ENCODE measurements around the gene PIK3IP1. TPM values are rescaled to one million over a fixed set of nuclear protein-coding genes. Genes with fewer than 3 reads are reported as not detected.
"Not testable (repeated sequence)": the region's sequence is repeated elsewhere in the genome, so short reads cannot be mapped to it uniquely, and the experiment has no call there.

The PIK3IP1 gene
- total and polyA plus RNA-seq, 4 donors = 11.5 to 47.1 (median 29.7) TPM

DNA sequence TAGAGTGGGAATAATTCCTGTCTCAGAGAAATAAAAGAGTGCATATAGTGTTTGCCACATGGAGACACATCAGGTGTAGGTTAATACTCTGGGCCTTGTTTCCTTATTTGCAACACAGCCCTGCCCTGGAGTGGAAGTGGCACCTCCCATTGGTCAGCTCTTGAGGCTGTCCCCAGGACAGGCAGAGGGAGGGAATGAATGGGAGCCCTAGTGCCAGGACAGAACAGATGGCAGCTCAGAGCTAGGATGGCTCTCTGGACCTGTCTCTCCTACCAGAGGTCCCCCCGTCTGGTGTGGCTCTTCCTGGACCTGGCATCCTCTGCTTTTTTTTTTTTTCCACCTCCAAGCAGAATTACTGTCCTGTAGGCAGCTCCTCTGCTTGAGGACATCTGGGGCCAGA, 44.6 kb downstream of the PIK3IP1 start:
- 14 to 52% methylated on average over 1 of the region's 1 CpG for WGBS, 2 donors
- no peaks in the 10 kb centered on the region for H3K27me3 ChIP-seq (ENCODE audit: control insufficient read depth in 3 of 3, insufficient read depth in 3 of 3, low read length in 2 of 3)
- H3K9me3 ChIP-seq (ENCODE audit: control insufficient read depth in 4 of 4, insufficient read depth in 3 of 4, low read length in 3 of 4) = no peaks in the 10 kb centered on the region
- no peak overlapping the region for H3K9ac ChIP-seq (ENCODE audit: insufficient read depth in 1 of 2, low read length in 2 of 2)
- H3K4me3 ChIP-seq = no peak overlapping the region
- DNase-seq (no peak), ATAC-seq (ENCODE audit: insufficient read depth, low FRiP score) (no peak)
- no peak overlapping the region for H3K27ac ChIP-seq (ENCODE audit: low read depth in 1 of 2, low read length in 1 of 2)
- H3K36me3 ChIP-seq (ENCODE audit: control insufficient read depth in 4 of 4, insufficient read depth in 4 of 4, low read length in 4 of 4) = peaks cover 0 to 3% (median 0%) of the 10 kb centered on the region in 4 donors
- H3K4me1 ChIP-seq (ENCODE audit: control insufficient read depth in 5 of 5, insufficient read depth in 5 of 5, low read length in 5 of 5) = peaks cover 9 to 26% (median 13%) of the 10 kb centered on the region in 5 donors
- TF ChIP-seq, protein P1, sequence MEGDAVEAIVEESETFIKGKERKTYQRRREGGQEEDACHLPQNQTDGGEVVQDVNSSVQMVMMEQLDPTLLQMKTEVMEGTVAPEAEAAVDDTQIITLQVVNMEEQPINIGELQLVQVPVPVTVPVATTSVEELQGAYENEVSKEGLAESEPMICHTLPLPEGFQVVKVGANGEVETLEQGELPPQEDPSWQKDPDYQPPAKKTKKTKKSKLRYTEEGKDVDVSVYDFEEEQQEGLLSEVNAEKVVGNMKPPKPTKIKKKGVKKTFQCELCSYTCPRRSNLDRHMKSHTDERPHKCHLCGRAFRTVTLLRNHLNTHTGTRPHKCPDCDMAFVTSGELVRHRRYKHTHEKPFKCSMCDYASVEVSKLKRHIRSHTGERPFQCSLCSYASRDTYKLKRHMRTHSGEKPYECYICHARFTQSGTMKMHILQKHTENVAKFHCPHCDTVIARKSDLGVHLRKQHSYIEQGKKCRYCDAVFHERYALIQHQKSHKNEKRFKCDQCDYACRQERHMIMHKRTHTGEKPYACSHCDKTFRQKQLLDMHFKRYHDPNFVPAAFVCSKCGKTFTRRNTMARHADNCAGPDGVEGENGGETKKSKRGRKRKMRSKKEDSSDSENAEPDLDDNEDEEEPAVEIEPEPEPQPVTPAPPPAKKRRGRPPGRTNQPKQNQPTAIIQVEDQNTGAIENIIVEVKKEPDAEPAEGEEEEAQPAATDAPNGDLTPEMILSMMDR (IDR thresholded peaks at IDR 0.05; ENCODE audit: control extremely low read depth, extremely low read depth) = no peak

DNA sequence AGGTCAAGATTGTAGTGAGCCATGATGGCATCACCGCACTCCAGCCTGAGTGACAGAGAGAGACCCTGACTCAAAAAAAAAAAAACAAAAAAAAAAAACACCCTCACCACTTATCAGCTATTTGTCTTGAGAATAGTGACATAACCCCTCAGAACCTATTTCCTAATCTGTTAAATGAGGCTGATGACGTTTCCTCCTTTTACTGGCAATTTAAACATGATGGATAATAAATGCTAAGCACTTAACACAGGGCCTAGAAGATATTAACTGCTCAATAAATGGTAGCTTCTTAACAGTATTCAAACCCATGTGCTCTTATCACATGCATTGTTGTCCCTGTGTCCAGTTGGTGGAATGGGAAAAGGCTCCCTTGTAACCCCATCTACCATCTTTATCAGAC, 45.6 kb downstream of the PIK3IP1 start:
- TF ChIP-seq, protein P1 (IDR thresholded peaks at IDR 0.05; ENCODE audit: control extremely low read depth, extremely low read depth) = no peak
- peaks cover 9 to 26% (median 13%) of the 10 kb centered on the region in 5 donors for H3K4me1 ChIP-seq (ENCODE audit: control insufficient read depth in 5 of 5, insufficient read depth in 5 of 5, low read length in 5 of 5)
- H3K27me3 ChIP-seq (ENCODE audit: control insufficient read depth in 3 of 3, insufficient read depth in 3 of 3, low read length in 2 of 3) = no peaks in the 10 kb centered on the region
- H3K9ac ChIP-seq (ENCODE audit: insufficient read depth in 1 of 2, low read length in 2 of 2) = no peak overlapping the region
- H3K4me3 ChIP-seq = no peak overlapping the region
- ATAC-seq (ENCODE audit: insufficient read depth, low FRiP score) (no peak), DNase-seq (no peak)
- peaks cover 0 to 3% (median under 1%) of the 10 kb centered on the region in 4 donors for H3K36me3 ChIP-seq (ENCODE audit: control insufficient read depth in 4 of 4, insufficient read depth in 4 of 4, low read length in 4 of 4)
- no peaks in the 10 kb centered on the region for H3K9me3 ChIP-seq (ENCODE audit: control insufficient read depth in 4 of 4, insufficient read depth in 3 of 4, low read length in 3 of 4)
- 62 to 63% methylated on average over 2 of the region's 2 CpGs for WGBS, 2 donors
- H3K27ac ChIP-seq (ENCODE audit: low read depth in 1 of 2, low read length in 1 of 2) = no peak overlapping the region

DNA sequence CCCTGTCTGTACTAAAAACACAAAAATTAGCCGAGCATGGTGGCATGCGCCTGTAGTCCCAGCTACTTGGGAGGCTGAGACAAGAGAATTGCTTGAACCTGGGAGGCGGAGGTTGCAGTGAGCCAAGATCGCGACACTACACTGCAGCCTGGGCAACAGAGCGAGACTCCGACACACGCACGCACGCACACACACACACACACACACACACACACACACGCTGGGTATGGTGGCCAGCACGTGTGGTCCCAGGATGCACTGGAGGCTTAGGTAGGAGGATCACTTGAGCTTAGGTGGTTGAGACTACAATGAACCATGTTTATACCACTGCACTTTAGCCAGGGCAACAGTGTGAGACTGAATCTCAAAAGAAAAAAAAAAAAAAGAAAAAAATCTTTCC, 46.3 kb downstream of the PIK3IP1 start:
- ATAC-seq (ENCODE audit: insufficient read depth, low FRiP score); H3K27ac ChIP-seq (ENCODE audit: low read depth in 1 of 2, low read length in 1 of 2); H3K9ac ChIP-seq (ENCODE audit: insufficient read depth in 1 of 2, low read length in 2 of 2); H3K27me3 ChIP-seq (ENCODE audit: control insufficient read depth in 3 of 3, insufficient read depth in 3 of 3, low read length in 2 of 3); H3K4me3 ChIP-seq; DNase-seq; H3K9me3 ChIP-seq (ENCODE audit: control insufficient read depth in 4 of 4, insufficient read depth in 3 of 4, low read length in 3 of 4); H3K36me3 ChIP-seq (ENCODE audit: control insufficient read depth in 4 of 4, insufficient read depth in 4 of 4, low read length in 4 of 4): not testable (repeated sequence)
- WGBS, 2 donors = 89 to 95% methylated on average over 12 of the region's 12 CpGs
- H3K4me1 ChIP-seq (ENCODE audit: control insufficient read depth in 5 of 5, insufficient read depth in 5 of 5, low read length in 5 of 5) = peaks cover 9 to 30% (median 13%) of the 10 kb centered on the region in 5 donors

DNA sequence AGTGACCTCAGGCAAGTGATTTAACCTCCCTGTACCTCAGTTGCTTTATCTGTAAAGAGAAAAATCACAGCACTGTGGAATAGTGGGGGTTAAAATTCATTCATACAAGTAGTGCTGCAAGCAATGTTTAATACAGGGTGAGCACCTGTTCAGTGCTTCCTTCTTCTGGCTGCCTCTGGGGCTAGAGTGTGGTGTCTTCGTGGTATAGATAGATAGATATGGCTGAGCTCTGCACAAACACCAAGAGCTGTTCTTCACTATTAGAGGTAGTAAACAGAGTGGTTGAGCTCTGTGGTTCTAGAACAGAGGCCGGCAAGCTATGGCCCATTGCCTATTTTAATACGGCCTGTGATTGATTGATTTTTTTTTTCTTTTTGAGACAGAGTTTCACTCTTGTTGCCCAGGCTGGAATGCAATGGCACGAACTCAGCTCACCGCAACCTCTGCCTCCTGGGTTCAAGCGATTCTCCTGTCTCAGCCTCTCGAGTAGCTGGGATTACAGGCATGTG, 47.3 kb downstream of the PIK3IP1 start:
- no peaks in the 10 kb centered on the region for H3K9me3 ChIP-seq (ENCODE audit: control insufficient read depth in 4 of 4, insufficient read depth in 3 of 4, low read length in 3 of 4)
- WGBS, 2 donors = 86 to 87% methylated on average over 7 of the region's 7 CpGs
- H3K4me3 ChIP-seq = no peak overlapping the region
- H3K36me3 ChIP-seq (ENCODE audit: control insufficient read depth in 4 of 4, insufficient read depth in 4 of 4, low read length in 4 of 4) = peaks cover 0 to 4% (median 2%) of the 10 kb centered on the region in 4 donors
- ATAC-seq (ENCODE audit: insufficient read depth, low FRiP score) = no peak
- peaks cover 9 to 23% (median 13%) of the 10 kb centered on the region in 5 donors for H3K4me1 ChIP-seq (ENCODE audit: control insufficient read depth in 5 of 5, insufficient read depth in 5 of 5, low read length in 5 of 5)
- H3K9ac ChIP-seq (ENCODE audit: insufficient read depth in 1 of 2, low read length in 2 of 2) = no peak overlapping the region
- TF ChIP-seq, protein P1 (IDR thresholded peaks at IDR 0.05; ENCODE audit: control extremely low read depth, extremely low read depth) = no peak
- H3K27ac ChIP-seq (ENCODE audit: low read depth in 1 of 2, low read length in 1 of 2) = no peak overlapping the region
- no peaks in the 10 kb centered on the region for H3K27me3 ChIP-seq (ENCODE audit: control insufficient read depth in 3 of 3, insufficient read depth in 3 of 3, low read length in 2 of 3)
- no peak for DNase-seq
